GM18867 (cell line): Measurements from ENCODE around the gene EEF1A1.
"Not testable (repeated sequence)": the region's sequence is repeated elsewhere in the genome, so short reads cannot be mapped to it uniquely, and the experiment has no call there.

Experiments
- ATAC-seq: cut with Tn5 transposase; IDR thresholded peaks from one replicate; pipeline ENCODE4 v1.9.1; 2021; ENCODE audit warnings: mild to moderate bottlenecking, moderate library complexity; ENCODE audit not compliant: unreplicated experiment

EEF1A1 gene

GRCh38 chr6:73508776-73509175, 12.1 kb downstream of the EEF1A1 start:
- ATAC-seq = no peak

DNA sequence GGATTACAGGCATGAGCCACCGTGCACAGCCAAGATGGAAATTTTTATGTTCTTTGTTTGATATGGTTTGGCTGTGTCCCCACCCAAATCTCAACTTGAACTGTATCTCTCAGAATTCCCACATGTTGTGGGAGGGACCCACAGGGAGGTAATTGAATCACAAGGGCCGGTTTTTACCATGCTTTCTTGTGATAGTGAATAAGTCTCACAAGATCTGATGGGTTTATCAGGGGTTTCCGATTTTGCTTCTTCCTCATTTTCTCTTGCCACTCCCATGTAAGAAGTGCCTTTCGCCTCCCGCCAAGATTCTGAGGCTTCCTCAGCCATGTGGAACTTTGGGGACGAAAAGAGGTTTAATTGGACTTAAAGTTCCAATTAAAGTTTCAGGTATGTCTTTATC, 14.6 kb downstream of the EEF1A1 start:
- no peak for ATAC-seq

- not testable (repeated sequence) for ATAC-seq
Observed at GRCh38 chr6:73505705-73506104, 15.1 kb downstream of the EEF1A1 start.

- no peak for ATAC-seq
Observed at GRCh38 chr6:73505142-73505541, 15.7 kb downstream of the EEF1A1 start.

- ATAC-seq = no peak
Observed at GRCh38 chr6:73504160-73504559, 16.7 kb downstream of the EEF1A1 start.

DNA sequence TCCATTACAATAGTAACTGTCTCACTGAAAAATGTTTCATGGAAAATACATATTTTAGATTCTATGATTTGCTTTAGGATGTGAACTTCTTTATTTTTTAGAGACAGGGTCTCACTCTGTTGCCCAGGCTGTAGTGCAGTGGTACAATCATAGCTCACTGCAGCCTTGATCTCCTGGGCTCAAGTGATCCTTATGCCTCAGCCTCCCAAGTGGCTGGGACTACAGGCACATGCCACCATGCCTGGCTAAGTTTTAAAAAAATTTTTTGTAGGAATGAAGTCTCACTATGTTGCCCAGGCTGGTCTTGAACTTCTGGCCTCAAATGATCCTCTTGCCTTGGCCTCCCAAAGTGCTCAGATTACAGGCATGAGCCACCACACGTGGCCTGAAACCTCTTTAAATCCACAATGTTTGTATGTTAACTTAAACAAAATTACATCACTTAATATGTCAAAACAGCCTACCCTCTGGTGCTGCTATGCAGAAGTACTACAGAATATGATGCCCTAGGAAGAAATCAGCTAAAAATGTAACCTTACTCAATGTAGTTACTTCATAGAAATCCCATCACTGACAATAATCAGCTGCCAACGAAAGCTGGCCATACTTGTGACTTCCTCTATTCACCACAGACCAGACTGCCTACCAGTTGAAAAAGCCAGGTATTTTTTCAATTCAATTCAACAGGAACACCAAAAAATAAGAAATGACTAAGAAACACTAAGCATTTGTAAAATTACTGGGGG, 17.6 kb downstream of the EEF1A1 start:
- no peak for ATAC-seq

DNA sequence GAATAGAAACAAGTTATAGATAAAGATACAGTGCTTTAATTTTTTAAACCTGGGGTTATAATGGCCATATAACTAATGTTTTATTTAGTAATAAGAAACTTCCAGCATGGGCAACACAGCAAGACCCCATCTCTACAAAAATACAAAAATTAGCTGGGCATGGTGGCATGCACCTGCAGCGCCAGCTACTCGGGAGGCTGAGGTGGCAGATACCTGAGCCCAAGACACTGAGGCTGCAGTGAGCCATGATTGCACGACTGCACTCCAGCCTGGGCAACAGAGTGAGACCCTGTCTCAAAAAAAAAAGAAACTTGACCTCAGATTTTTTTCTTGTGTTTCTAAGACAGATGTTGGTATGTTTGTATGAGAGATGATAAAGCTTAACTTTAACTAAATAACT, 22.9 kb downstream of the EEF1A1 start:
- ATAC-seq = no peak

- ATAC-seq = no peak
Observed at GRCh38 chr6:73491377-73491776, 29.5 kb downstream of the EEF1A1 start.

GRCh38 chr6:73487473-73487872, 33.4 kb downstream of the EEF1A1 start:
- ATAC-seq = no peak

DNA sequence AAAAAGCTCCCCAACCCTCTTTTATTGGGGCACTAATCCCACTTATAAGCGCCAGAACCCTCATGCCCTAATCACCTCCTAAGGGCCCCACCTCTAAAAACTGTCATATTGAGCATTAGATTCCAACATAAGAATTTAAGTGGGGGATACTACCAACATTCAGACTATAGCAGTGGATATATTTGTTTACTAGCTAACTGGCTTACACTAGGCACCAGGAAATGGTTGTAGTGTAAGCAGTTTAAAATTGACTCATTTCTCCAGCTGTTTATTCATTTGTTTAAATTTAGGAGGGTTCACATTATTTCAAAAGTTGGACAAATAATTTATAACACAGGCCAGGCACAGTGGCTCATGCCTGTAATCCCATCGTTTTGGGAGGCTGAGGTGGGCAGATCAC, 36.4 kb downstream of the EEF1A1 start:
- ATAC-seq = no peak

GRCh38 chr6:73481969-73482368, 38.9 kb downstream of the EEF1A1 start:
- ATAC-seq = no peak

GRCh38 chr6:73477407-73477806, 43.4 kb downstream of the EEF1A1 start:
- ATAC-seq = no peak

DNA sequence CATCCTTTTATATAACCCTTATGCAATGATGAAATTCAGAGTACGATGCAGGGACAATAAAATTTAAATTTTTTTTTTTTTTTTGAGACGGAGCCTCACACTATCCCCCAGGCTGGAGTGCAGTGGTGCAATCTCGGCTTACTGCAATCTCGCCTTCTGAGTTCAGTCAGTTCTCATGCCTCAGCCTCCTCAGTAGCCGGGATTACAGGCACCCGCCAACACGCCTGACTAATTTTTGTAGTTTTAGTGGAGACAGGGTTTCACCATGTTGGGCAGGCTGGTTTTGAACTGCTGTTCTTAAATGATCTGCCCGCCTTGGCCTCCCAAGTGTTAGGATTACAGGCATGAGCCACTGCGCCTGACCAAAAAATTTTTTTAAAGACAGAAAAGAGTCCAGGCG, 44.1 kb downstream of the EEF1A1 start:
- ATAC-seq = no peak

GRCh38 chr6:73471686-73472290, 49.0 kb downstream of the EEF1A1 start:
- peak; percentile 91 for ATAC-seq
